Choroid plexus epithelial cell (primary cell): ENCODE data around the gene P2RX5.

Source experiments
- DNase-seq: peaks from one replicate; pipeline ENCODE4 v3.0.0-alpha.2; 2010; ENCODE audit warnings: low read depth
- H3K4me3 ChIP-seq: 2 replicates; pipeline ENCODE4 v1.5.1; 2011; ENCODE audit warnings: low read depth, mild to moderate bottlenecking, control low read depth, low read length, moderate library complexity
- TF ChIP-seq, protein P1 (sequence below): conservative IDR thresholded peaks from 2 replicates; pipeline ENCODE4 v1.5.1; 2011; ENCODE audit warnings: low read depth, mild to moderate bottlenecking, control low read depth, inconsistent platforms, low read length, moderate library complexity

The P2RX5 gene

GRCh38 chr17:3695129-3695722 is 729 bp downstream of the P2RX5 start:
- TF ChIP-seq, protein P1, sequence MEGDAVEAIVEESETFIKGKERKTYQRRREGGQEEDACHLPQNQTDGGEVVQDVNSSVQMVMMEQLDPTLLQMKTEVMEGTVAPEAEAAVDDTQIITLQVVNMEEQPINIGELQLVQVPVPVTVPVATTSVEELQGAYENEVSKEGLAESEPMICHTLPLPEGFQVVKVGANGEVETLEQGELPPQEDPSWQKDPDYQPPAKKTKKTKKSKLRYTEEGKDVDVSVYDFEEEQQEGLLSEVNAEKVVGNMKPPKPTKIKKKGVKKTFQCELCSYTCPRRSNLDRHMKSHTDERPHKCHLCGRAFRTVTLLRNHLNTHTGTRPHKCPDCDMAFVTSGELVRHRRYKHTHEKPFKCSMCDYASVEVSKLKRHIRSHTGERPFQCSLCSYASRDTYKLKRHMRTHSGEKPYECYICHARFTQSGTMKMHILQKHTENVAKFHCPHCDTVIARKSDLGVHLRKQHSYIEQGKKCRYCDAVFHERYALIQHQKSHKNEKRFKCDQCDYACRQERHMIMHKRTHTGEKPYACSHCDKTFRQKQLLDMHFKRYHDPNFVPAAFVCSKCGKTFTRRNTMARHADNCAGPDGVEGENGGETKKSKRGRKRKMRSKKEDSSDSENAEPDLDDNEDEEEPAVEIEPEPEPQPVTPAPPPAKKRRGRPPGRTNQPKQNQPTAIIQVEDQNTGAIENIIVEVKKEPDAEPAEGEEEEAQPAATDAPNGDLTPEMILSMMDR: no peak

GRCh38 chr17:3693829-3694231 is 2.1 kb downstream of the P2RX5 start:
- TF ChIP-seq, protein P1: no peak
- no peak overlapping the region for H3K4me3 ChIP-seq
- no peak for DNase-seq

More at GRCh38 chr17:3695129-3695722, 729 bp downstream of the P2RX5 start:
- peak overlapping the region; percentile 65 for H3K4me3 ChIP-seq
- DNase-seq: no peak

GRCh38 chr17:3693141-3693540 is 2.8 kb downstream of the P2RX5 start:
- TF ChIP-seq, protein P1: no peak
- no peak for DNase-seq
- no peak overlapping the region for H3K4me3 ChIP-seq

DNA sequence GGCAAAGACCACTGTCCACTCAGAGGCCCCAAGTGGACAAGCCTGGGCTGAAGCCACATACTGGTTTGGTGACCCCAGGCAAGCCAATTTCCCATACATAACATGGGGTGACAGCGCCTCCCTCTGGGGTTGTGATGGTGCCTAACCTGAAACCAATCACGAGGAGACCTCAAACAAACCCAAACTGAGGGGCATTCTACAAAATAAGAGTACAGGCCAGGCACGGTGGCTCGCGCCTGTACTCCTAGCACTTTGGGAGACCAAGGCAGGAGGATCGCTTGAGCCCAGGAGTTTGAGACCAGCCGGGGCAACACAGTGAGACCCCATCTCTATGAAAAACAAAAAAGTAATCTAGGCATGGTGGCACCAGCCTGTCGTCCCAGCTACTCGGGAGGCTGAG is 3.6 kb downstream of the P2RX5 start:
- DNase-seq: no peak
- H3K4me3 ChIP-seq: no peak overlapping the region
- TF ChIP-seq, protein P1: peak; percentile 15

- no peak for DNase-seq
- no peak overlapping the region for H3K4me3 ChIP-seq
- TF ChIP-seq, protein P1: peak; percentile 26
Observed at GRCh38 chr17:3691617-3692067, 4.3 kb downstream of the P2RX5 start.

- no peak overlapping the region for H3K4me3 ChIP-seq
- TF ChIP-seq, protein P1: no peak
- no peak for DNase-seq
Observed at GRCh38 chr17:3690094-3690715, 5.8 kb downstream of the P2RX5 start.
